GM04504 (cell line): ENCODE results near the gene WDR37.

Experiments
- DNase-seq: peaks from one replicate; pipeline ENCODE4 v3.0.0-alpha.2; 2012; ENCODE audit warnings: low read depth

WDR37 gene

GRCh38 chr10:1127629-1128028 lies 71.4 kb downstream of the WDR37 start:
- DNase-seq = no peak

GRCh38 chr10:1128115-1128514 lies 71.9 kb downstream of the WDR37 start:
- no peak for DNase-seq

GRCh38 chr10:1128649-1129048 lies 72.5 kb downstream of the WDR37 start:
- no peak for DNase-seq

GRCh38 chr10:1130226-1130625 lies 74.0 kb downstream of the WDR37 start:
- no peak for DNase-seq

- DNase-seq = no peak
Measured at GRCh38 chr10:1130995-1131790, 75.0 kb downstream of the WDR37 start.

GRCh38 chr10:1132584-1132983 lies 76.4 kb downstream of the WDR37 start:
- no peak for DNase-seq

GRCh38 chr10:1133495-1134045 lies 77.4 kb downstream of the WDR37 start:
- no peak for DNase-seq

- DNase-seq = no peak
Measured at GRCh38 chr10:1134156-1134555, 78.0 kb downstream of the WDR37 start.

GRCh38 chr10:1136268-1136667 lies 80.1 kb downstream of the WDR37 start:
- no peak for DNase-seq

GRCh38 chr10:1137499-1138163 lies 81.4 kb downstream of the WDR37 start:
- no peak for DNase-seq

GRCh38 chr10:1138529-1138928 lies 82.3 kb downstream of the WDR37 start:
- no peak for DNase-seq

GRCh38 chr10:1141261-1141660 lies 85.1 kb downstream of the WDR37 start:
- no peak for DNase-seq

- DNase-seq = no peak
Measured at GRCh38 chr10:1141701-1142100, 85.5 kb downstream of the WDR37 start.

- no peak for DNase-seq
Measured at GRCh38 chr10:1142596-1142995, 86.4 kb downstream of the WDR37 start.

GRCh38 chr10:1147810-1148209 lies 91.6 kb downstream of the WDR37 start:
- no peak for DNase-seq

GRCh38 chr10:1148855-1149605 lies 92.8 kb downstream of the WDR37 start:
- no peak for DNase-seq

GRCh38 chr10:1149793-1150637 lies 93.8 kb downstream of the WDR37 start:
- no peak for DNase-seq

GRCh38 chr10:1150638-1150955 lies 94.4 kb downstream of the WDR37 start:
- no peak for DNase-seq

GRCh38 chr10:1151076-1152033 lies 95.2 kb downstream of the WDR37 start:
- no peak for DNase-seq

- DNase-seq = no peak
Measured at GRCh38 chr10:1152386-1153250, 96.4 kb downstream of the WDR37 start.
